Measurements from ENCODE around the gene WSB1.

Gene WSB1

GRCh38 chr17:27280527-27280926, 13.4 kb upstream of the WSB1 start:
- DNase-seq (ENCODE audit: low read depth in 2 of 2) = no peak

- DNase-seq (ENCODE audit: low read depth in 2 of 2) = no peak
Measured at GRCh38 chr17:27281438-27281837, 12.5 kb upstream of the WSB1 start.

- no peak for DNase-seq (ENCODE audit: low read depth in 2 of 2)
Measured at GRCh38 chr17:27282054-27282551, 11.8 kb upstream of the WSB1 start.

- DNase-seq (ENCODE audit: low read depth in 2 of 2) = no peak
Measured at GRCh38 chr17:27283060-27283459, 10.9 kb upstream of the WSB1 start.

GRCh38 chr17:27283751-27284150, 10.2 kb upstream of the WSB1 start:
- DNase-seq (ENCODE audit: low read depth in 2 of 2) = no peak

- DNase-seq (ENCODE audit: low read depth in 2 of 2) = no peak
Measured at GRCh38 chr17:27284811-27285415, 9.0 kb upstream of the WSB1 start.

GRCh38 chr17:27285516-27285915, 8.4 kb upstream of the WSB1 start:
- DNase-seq (ENCODE audit: low read depth in 2 of 2) = no peak

GRCh38 chr17:27288183-27288582, 5.7 kb upstream of the WSB1 start:
- no peak for DNase-seq (ENCODE audit: low read depth in 2 of 2)

- DNase-seq (ENCODE audit: low read depth in 2 of 2) = no peak
Measured at GRCh38 chr17:27289856-27290255, 4.1 kb upstream of the WSB1 start.

GRCh38 chr17:27290916-27291598, 2.9 kb upstream of the WSB1 start:
- no peak for DNase-seq (ENCODE audit: low read depth in 2 of 2)

- no peak for DNase-seq (ENCODE audit: low read depth in 2 of 2)
Measured at GRCh38 chr17:27293359-27293897, 486 bp upstream of the WSB1 start.

GRCh38 chr17:27294689-27295630, 1.0 kb downstream of the WSB1 start:
- peak; percentile 9 to 11 for DNase-seq (ENCODE audit: low read depth in 2 of 2)

GRCh38 chr17:27295945-27296344, 2.0 kb downstream of the WSB1 start:
- no peak for DNase-seq (ENCODE audit: low read depth in 2 of 2)

- no peak for DNase-seq (ENCODE audit: low read depth in 2 of 2)
Measured at GRCh38 chr17:27296428-27296979, 2.6 kb downstream of the WSB1 start.

GRCh38 chr17:27299384-27300049, 5.6 kb downstream of the WSB1 start:
- DNase-seq (ENCODE audit: low read depth in 2 of 2) = no peak

- no peak for DNase-seq (ENCODE audit: low read depth in 2 of 2)
Measured at GRCh38 chr17:27303734-27304133, 9.8 kb downstream of the WSB1 start.

GRCh38 chr17:27306276-27306835, 12.4 kb downstream of the WSB1 start:
- no peak for DNase-seq (ENCODE audit: low read depth in 2 of 2)

- DNase-seq (ENCODE audit: low read depth in 2 of 2) = no peak
Measured at GRCh38 chr17:27310565-27311110, 16.7 kb downstream of the WSB1 start.

GRCh38 chr17:27313301-27313700, 19.4 kb downstream of the WSB1 start:
- no peak for DNase-seq (ENCODE audit: low read depth in 2 of 2)

- DNase-seq (ENCODE audit: low read depth in 2 of 2) = no peak
Measured at GRCh38 chr17:27315322-27315721, 21.4 kb downstream of the WSB1 start.

All from stimulated activated CD8-positive, alpha-beta memory T cell treated with anti-CD3 and anti-CD28 coated beads, Interleukin-7, amount 100 ng/mL, for 4 hours (primary cell).